Iris pigment epithelial cell (primary cell): ENCODE results near the gene TSPY8.
"Not testable (repeated sequence)": the region's sequence is repeated elsewhere in the genome, so short reads cannot be mapped to it uniquely, and the experiment has no call there.

Experiments used
- DNase-seq: peaks from one replicate; pipeline ENCODE4 v3.0.0-alpha.2; 2011; ENCODE audit warnings: low read depth

TSPY8 gene

GRCh38 chrY:9357497-9357896, at the start of gene TSPY8:
Gene TSPY8 (plus strand): TSS chrY:9357797. CDS start chrY:9357843, 46 bp downstream.
- not testable (repeated sequence) for DNase-seq

DNA sequence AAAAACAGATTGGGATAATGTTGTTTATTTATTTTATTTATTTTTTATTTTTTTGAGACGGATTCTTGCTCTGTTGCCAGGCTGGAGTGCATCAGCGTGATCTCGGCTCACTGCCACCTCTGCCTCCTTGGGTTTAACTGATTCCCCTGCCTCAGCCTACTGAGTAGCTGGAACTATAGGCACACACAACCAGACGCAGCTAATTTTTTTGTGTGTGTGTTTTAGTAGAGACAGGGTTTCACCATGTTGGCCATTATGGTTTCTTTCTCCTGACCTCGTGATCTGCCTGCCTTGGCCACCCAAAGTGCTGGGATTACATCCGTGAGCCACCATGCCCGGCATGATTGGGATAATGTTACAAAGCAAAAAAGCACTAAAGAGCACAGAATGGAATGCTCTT, 36.6 kb upstream of the TSPY8 start:
- DNase-seq: no peak

DNA sequence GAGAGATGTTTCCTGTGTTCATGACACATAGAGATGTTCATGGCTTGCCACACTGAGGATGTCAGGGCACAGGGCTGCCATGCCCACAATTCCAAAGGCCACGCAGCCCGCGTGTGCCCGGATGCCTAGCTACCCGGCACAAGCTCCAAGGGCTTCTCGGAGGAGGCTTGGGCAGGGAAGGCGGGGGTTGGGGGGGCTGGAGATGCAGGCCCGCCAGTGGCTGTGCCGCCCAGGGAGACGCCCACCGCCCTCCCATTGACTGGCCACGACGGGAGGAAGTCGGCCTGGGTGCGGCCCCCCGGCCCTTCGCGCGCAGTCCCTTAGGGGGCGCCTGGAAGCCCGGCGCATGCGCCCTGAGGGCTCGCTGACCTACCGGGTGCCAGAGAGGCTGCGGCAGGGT, 20.4 kb upstream of the TSPY8 start, which contains the start of gene TSPY4:
TSPY4 (plus strand) TSS at position 301 of the 400 bp plus-strand sequence; CDS start at position 347, 46 bp downstream.
- DNase-seq: not testable (repeated sequence)

GRCh38 chrY:9396527-9396926, 38.9 kb downstream of the TSPY8 start:
- not testable (repeated sequence) for DNase-seq

- DNase-seq: not testable (repeated sequence)
Measured at GRCh38 chrY:9398121-9398520, 40.5 kb downstream of the TSPY8 start, which contains the start of gene TSPY3. Gene TSPY3 (plus strand): TSS chrY:9398421. CDS start chrY:9398467, 46 bp downstream.
